HUDEP-2 (cell line): Measurements from ENCODE around the gene SMCR8.
A peak's percentile ranks its signal among the peaks of the same experiment; 100 is the strongest.

Experiments
- DNase-seq, 76 experiments: peaks; one replicate each; lab custom pipeline; 2025; ENCODE audit not compliant: unreplicated experiment in 76 of 76; lab: John Stamatoyannopoulos, UW

Gene SMCR8

GRCh38 chr17:18353541-18353940, 38.4 kb downstream of the SMCR8 start:
- DNase-seq = no peak

- no peak for DNase-seq
Observed at GRCh38 chr17:18356624-18357023, 41.5 kb downstream of the SMCR8 start.

GRCh38 chr17:18360518-18360917, 45.4 kb downstream of the SMCR8 start:
- no peak for DNase-seq

GRCh38 chr17:18361837-18362697, 47.0 kb downstream of the SMCR8 start:
- DNase-seq = no peak

- DNase-seq = peak in 2 of 76 experiments; percentile 5 to 24
Observed at GRCh38 chr17:18362698-18363100, 47.6 kb downstream of the SMCR8 start.

GRCh38 chr17:18363101-18364049, 48.3 kb downstream of the SMCR8 start, which contains the start of gene SHMT1:
Gene SHMT1, minus strand, starts transcription at chr17:18363550. Its CDS starts 7,569 bp downstream, at chr17:18355981.
- DNase-seq = peak in 75 of 76 experiments; percentile 21 to 96 (median 90)

- DNase-seq = no peak
Observed at GRCh38 chr17:18364166-18364565, 49.1 kb downstream of the SMCR8 start.

GRCh38 chr17:18368946-18369345, 53.9 kb downstream of the SMCR8 start:
- DNase-seq = no peak

GRCh38 chr17:18370761-18371160, 55.7 kb downstream of the SMCR8 start:
- DNase-seq = no peak

GRCh38 chr17:18371455-18371854, 56.4 kb downstream of the SMCR8 start:
- no peak for DNase-seq

- peak in 24 of 76 experiments; percentile 4 to 59 (median 18) for DNase-seq
Observed at GRCh38 chr17:18373181-18373580, 58.1 kb downstream of the SMCR8 start.

GRCh38 chr17:18374216-18374615, 59.1 kb downstream of the SMCR8 start:
- no peak for DNase-seq
